Activated effector memory CD4-positive, alpha-beta T cell treated with Interleukin-2 at 50 U/mL for 16 hours (primary cell): ENCODE data around the gene DCAF6.

Experiments
- DNase-seq: peaks from one replicate; pipeline ENCODE4 v3.0.0-alpha.2; 2020

The DCAF6 gene

DNA sequence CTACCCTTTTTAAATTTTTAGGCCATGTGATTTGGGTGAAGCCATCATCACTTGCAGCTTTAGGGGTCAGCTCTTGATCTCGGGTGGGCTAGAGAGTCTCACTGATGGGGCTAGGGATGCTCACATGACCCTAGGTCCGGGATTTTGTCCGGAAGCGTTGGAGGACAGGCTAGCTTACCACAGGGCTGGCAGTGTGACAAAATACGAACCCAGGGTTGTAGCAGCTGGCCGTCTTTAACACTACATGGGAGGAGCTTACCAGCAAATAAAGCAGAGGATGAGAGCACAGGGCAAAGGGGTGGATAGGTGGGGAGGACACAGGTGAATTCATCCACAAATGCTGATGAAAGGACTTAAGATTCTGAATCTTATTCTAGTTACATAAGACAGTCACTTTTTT, 178.4 kb downstream of the DCAF6 start:
- no peak for DNase-seq

DNA sequence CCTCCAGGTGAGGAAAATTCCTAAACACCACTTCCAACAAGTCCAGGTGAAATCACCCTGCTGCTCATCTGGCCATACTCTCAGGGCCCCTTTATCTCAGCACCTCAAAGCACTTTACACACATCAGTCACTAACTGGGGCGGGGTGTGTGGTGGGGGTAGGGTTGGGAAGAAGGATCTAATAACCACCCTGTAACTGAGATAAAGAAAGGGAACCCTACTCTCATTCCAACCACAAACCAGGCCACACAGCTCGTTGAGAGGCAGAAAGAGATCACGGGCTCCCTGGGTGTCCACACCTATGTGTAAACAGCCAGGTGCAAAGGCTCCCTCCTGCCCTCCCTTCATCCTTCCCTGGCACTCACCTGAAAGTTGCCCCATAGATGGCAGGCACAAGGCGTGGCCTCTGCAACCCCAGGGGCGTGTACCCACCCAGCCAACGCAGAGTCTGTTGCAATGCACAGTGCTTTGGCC, 179.9 kb downstream of the DCAF6 start:
- DNase-seq = no peak

- no peak for DNase-seq
Observed at GRCh38 chr1:168119750-168120149, 183.3 kb downstream of the DCAF6 start.

DNA sequence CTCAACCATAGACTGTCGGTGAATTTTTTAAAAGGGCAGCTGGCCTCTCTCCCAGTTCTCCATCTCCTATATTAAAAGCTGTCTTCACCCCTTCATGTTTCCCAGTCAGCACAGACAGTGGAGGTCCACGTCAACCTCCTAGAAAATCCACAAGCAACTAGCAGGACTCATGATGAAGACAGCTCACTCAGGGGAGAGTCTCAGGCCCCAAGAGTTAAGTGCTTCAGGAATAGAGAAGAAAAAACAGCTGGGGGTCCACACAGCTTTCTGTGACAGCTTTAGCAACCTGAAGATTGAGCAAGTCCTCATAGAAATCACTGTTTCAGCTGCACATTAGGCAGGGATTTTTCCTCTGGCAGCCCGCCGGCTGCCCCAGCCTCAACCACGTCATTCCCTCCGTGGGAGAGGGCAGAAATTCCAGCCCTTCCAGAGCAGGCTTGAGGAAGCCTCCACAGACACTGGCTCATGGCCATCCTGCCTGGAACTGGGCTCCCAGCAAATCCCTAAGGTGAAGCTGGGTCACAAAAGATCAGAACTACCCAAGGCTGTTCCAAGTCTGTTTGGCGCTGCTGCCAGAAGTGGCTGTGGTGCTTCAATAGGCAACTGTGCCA, 185.0 kb downstream of the DCAF6 start:
- DNase-seq = no peak

GRCh38 chr1:168125051-168125450, 188.6 kb downstream of the DCAF6 start:
- no peak for DNase-seq
